Suppressor macrophage treated with lipopolysaccharide for 1 hour (primary cell): ENCODE measurements around the gene CYP2A13.
A peak's percentile ranks its signal among the peaks of the same experiment; 100 is the strongest.
"Not testable (repeated sequence)": the region's sequence is repeated elsewhere in the genome, so short reads cannot be mapped to it uniquely, and the experiment has no call there.

Experiments
- DNase-seq, 3 donors: peaks; one replicate each; pipeline ENCODE4 v3.0.0-alpha.2; 2020 to 2022

The CYP2A13 gene

GRCh38 chr19:41088151-41088550 lies at the start of gene CYP2A13:
TSS of gene CYP2A13 (plus strand) at chr19:41088451. CDS start at chr19:41088472, 21 bp downstream.
- no peak for DNase-seq

GRCh38 chr19:41039806-41040205 lies 48.4 kb upstream of the CYP2A13 start:
- no peak for DNase-seq

GRCh38 chr19:41045095-41045494 lies 43.2 kb upstream of the CYP2A13 start:
- not testable (repeated sequence) for DNase-seq

GRCh38 chr19:41050426-41050825 lies 37.8 kb upstream of the CYP2A13 start:
- no peak for DNase-seq

GRCh38 chr19:41052162-41052561 lies 36.1 kb upstream of the CYP2A13 start:
- DNase-seq: not testable (repeated sequence)

GRCh38 chr19:41053331-41053730 lies 34.9 kb upstream of the CYP2A13 start:
- DNase-seq: not testable (repeated sequence)

- peak; percentile 13 to 25 (median 21) for DNase-seq
Measured at GRCh38 chr19:41064974-41065569, 23.2 kb upstream of the CYP2A13 start.

GRCh38 chr19:41076286-41076685 lies 12.0 kb upstream of the CYP2A13 start:
- no peak for DNase-seq

- no peak for DNase-seq
Measured at GRCh38 chr19:41083516-41083915, 4.7 kb upstream of the CYP2A13 start.

- no peak for DNase-seq
Measured at GRCh38 chr19:41085748-41086415, 2.4 kb upstream of the CYP2A13 start.

- no peak for DNase-seq
Measured at GRCh38 chr19:41089959-41090358, 1.7 kb downstream of the CYP2A13 start.

- no peak for DNase-seq
Measured at GRCh38 chr19:41095703-41096102, 7.5 kb downstream of the CYP2A13 start.

- no peak for DNase-seq
Measured at GRCh38 chr19:41096353-41096752, 8.1 kb downstream of the CYP2A13 start.

- DNase-seq: no peak
Measured at GRCh38 chr19:41097302-41097701, 9.1 kb downstream of the CYP2A13 start.

- no peak for DNase-seq
Measured at GRCh38 chr19:41098762-41099161, 10.5 kb downstream of the CYP2A13 start.

- not testable (repeated sequence) for DNase-seq
Measured at GRCh38 chr19:41102210-41102609, 14.0 kb downstream of the CYP2A13 start.

- DNase-seq: no peak
Measured at GRCh38 chr19:41106177-41106576, 17.9 kb downstream of the CYP2A13 start.

- no peak for DNase-seq
Measured at GRCh38 chr19:41111296-41111695, 23.0 kb downstream of the CYP2A13 start.

GRCh38 chr19:41111750-41112295 lies 23.6 kb downstream of the CYP2A13 start:
- no peak for DNase-seq

- no peak for DNase-seq
Measured at GRCh38 chr19:41112728-41113290, 24.6 kb downstream of the CYP2A13 start.

GRCh38 chr19:41114132-41114531 lies 25.9 kb downstream of the CYP2A13 start, which contains the start of gene CYP2F1:
TSS of gene CYP2F1 (plus strand) at chr19:41114432. CDS start at chr19:41116189, 1,757 bp downstream.
- no peak for DNase-seq

GRCh38 chr19:41116261-41116660 lies 28.0 kb downstream of the CYP2A13 start:
- DNase-seq: no peak

- peak in 1 of 3 donors; percentile 7 for DNase-seq
Measured at GRCh38 chr19:41120929-41121911, 33.0 kb downstream of the CYP2A13 start.
